K562 (cell line): ENCODE results near the gene ZC3H18. TPM values are rescaled to one million over a fixed set of nuclear protein-coding genes. Genes with fewer than 3 reads are reported as not detected.

Experiments
- ATAC-seq: fragments of 200-7000 bp; cut with Tn5 transposase; 3 replicates; pipeline ENCODE4 v1.9.1; 2020; ENCODE audit warnings: moderate library complexity
- BruUV-seq: library from RNA; stranded (reverse); fragments of 400-500 nt; replicated peaks from 2 replicates; lab custom pipeline; 2021; lab: Mats Ljungman, UMichigan
- CTCF ChIA-PET: fragments of 300-600 bp; formaldehyde crosslinking; extraction: SDS; loops from one replicate; lab custom pipeline; 2021; ENCODE audit warnings: low intra/inter-chr PET ratio; lab: Yijun Ruan, JAX
- POLR2A ChIA-PET: fragments of 300-600, 350-650 bp; sonication (Branson Sonifier 250); formaldehyde crosslinking; extraction: SDS; loops from one replicate; lab custom pipeline; 2021; ENCODE audit warnings: antibody characterized with exemption, inconsistent platforms; lab: Yijun Ruan, JAX
- DNase-seq, 4 experiments: peaks; one replicate each; pipeline versions ENCODE4 v3.0.0 to v3.0.0-alpha.2; 2011 to 2018; ENCODE audit warnings: low spot score in 3 of 4, mixed read lengths in 3 of 4; ENCODE audit errors: extremely low read depth in 1 of 4
- FAIRE-seq: peaks from 2 replicates; lab custom pipeline; 2011; peaks lifted over from hg19 to GRCh38; lab: Jason Lieb, UNC
- H2AFZ ChIP-seq: 2 replicates; pipeline ENCODE4 v1.6.0; 2011; ENCODE audit warnings: low read depth, low read length, control low read depth, inconsistent platforms
- H3K27ac ChIP-seq: fragments of 200-600 bp; 3 replicates; pipeline ENCODE4 v1.8.0; 2011; ENCODE audit warnings: low read depth, mild to moderate bottlenecking, control low read depth, inconsistent platforms, low read length, moderate library complexity, mixed read lengths; ENCODE audit errors: extremely low read depth
- H3K27me3 ChIP-seq, 2 experiments: fragments of 300-600 bp in 1 of 2; 2 replicates in 1 of 2; 3 replicates in 1 of 2; pipeline versions ENCODE4 v1.6.0 to v1.8.0; 2011; ENCODE audit warnings: inconsistent platforms in 2 of 2, low read length in 2 of 2, mild to moderate bottlenecking in 1 of 2, mixed read lengths in 1 of 2, moderate library complexity in 1 of 2; ENCODE audit not compliant: control insufficient read depth in 2 of 2, insufficient read depth in 2 of 2
- H3K36me3 ChIP-seq: fragments of 300-600 bp; 3 replicates; pipeline ENCODE4 v1.8.0; 2011; ENCODE audit warnings: mild to moderate bottlenecking, low read length, inconsistent platforms; ENCODE audit not compliant: control insufficient read depth, insufficient read depth
- H3K4me1 ChIP-seq, 2 experiments: fragments of 200-600 bp in 1 of 2; replicated peaks in 1 of 2; 2 replicates in 1 of 2; 3 replicates in 1 of 2; pipeline versions ENCODE4 v1.5.1 to v1.8.0; 2011; ENCODE audit warnings: inconsistent platforms in 2 of 2, low read length in 2 of 2, mild to moderate bottlenecking in 1 of 2, mixed read lengths in 1 of 2, moderate library complexity in 1 of 2; ENCODE audit not compliant: control insufficient read depth in 2 of 2, insufficient read depth in 2 of 2
- H3K4me2 ChIP-seq: 2 replicates; pipeline ENCODE4 v1.6.1; 2011; ENCODE audit warnings: low read length, control low read depth, inconsistent platforms, mixed read lengths; ENCODE audit not compliant: insufficient read depth
- H3K4me3 ChIP-seq: fragments of 200-600 bp; sonication (generic), shearing (Covaris generic); 2 replicates; pipeline ENCODE4 v1.5.1; 2016; ENCODE audit warnings: control low read depth, inconsistent platforms
- H3K79me2 ChIP-seq: fragments of 200-600 bp; 3 replicates; pipeline ENCODE4 v1.8.0; 2011; ENCODE audit warnings: low read length, inconsistent platforms; ENCODE audit not compliant: control insufficient read depth, insufficient read depth
- H3K9ac ChIP-seq, 2 experiments: 2 replicates each; pipeline versions ENCODE4 v1.6.0 to v1.6.1; 2011; ENCODE audit warnings: low read depth in 2 of 2, low read length in 2 of 2, control low read depth in 1 of 2, inconsistent platforms in 1 of 2, mild to moderate bottlenecking in 1 of 2, mixed read lengths in 1 of 2; ENCODE audit not compliant: insufficient read depth in 1 of 2
- H3K9me1 ChIP-seq: one replicate; pipeline ENCODE4 v1.6.0; 2011; ENCODE audit warnings: inconsistent platforms, mild to moderate bottlenecking, low read length, moderate library complexity; ENCODE audit not compliant: control insufficient read depth, insufficient read depth
- H3K9me3 ChIP-seq: replicated peaks from 2 replicates; pipeline ENCODE4 v1.5.1; 2011; ENCODE audit warnings: low read depth, low read length, inconsistent platforms; ENCODE audit not compliant: control insufficient read depth, insufficient read depth
- H4K20me1 ChIP-seq: replicated peaks from 2 replicates; pipeline ENCODE4 v1.6.1; 2011; ENCODE audit warnings: low read length, inconsistent platforms, mixed read lengths; ENCODE audit not compliant: control insufficient read depth, insufficient read depth
- ARNT ChIP-seq, 2 experiments: fragments of 450-650 bp; IDR thresholded peaks; 2 replicates each; pipeline ENCODE4 v1.6.1; 2016; ENCODE audit warnings: mild to moderate bottlenecking in 1 of 2
- CBFA2T2 ChIP-seq: fragments of 450-650 bp; conservative IDR thresholded peaks from 2 replicates; pipeline ENCODE4 v1.6.1; 2017; ENCODE audit warnings: mild to moderate bottlenecking
- CTCF ChIP-seq, 3 experiments: IDR thresholded peaks in 2 of 3; conservative IDR thresholded peaks in 1 of 3; 2 replicates each; pipeline ENCODE4 v1.5.1; 2011 to 2012; ENCODE audit warnings: low read length in 3 of 3, mild to moderate bottlenecking in 3 of 3, control low read depth in 2 of 3, improper control_type of control experiment in 1 of 3, inconsistent platforms in 1 of 3, low read depth in 1 of 3, mixed read lengths in 1 of 3, moderate library complexity in 1 of 3; ENCODE audit not compliant: insufficient read depth in 2 of 3
- HLTF ChIP-seq: fragments of 450-650 bp; IDR thresholded peaks from 2 replicates; pipeline ENCODE4 v1.6.1; 2016
- MIER1 ChIP-seq: fragments of 450-650 bp; IDR thresholded peaks from 2 replicates; pipeline ENCODE4 v1.6.1; 2016; ENCODE audit warnings: antibody characterized with exemption, mild to moderate bottlenecking, low read depth
- POLR2G ChIP-seq: fragments of 200-400 bp; formaldehyde crosslinking; IDR thresholded peaks from 2 replicates; pipeline ENCODE4 v1.6.1; 2017; ENCODE audit warnings: low read depth, mild to moderate bottlenecking, antibody characterized with exemption, low read length, moderate library complexity
- ZEB2 ChIP-seq: fragments of 450-650 bp; IDR thresholded peaks from 2 replicates; pipeline ENCODE4 v1.6.1; 2016
- ZNF445 ChIP-seq: fragments of 250-450 bp; sonication (Bioruptor Pico); IDR thresholded peaks from 2 replicates; pipeline ENCODE4 v1.4.0; 2020; ENCODE audit warnings: low read depth, mild to moderate bottlenecking, moderate library complexity
- WGBS: fragments of 100-300 bp; shearing (Covaris generic); methylation state at CpG from one replicate; pipeline ENCODE4 v1.1.6; 2016; ENCODE audit warnings: low coverage, mixed read lengths; ENCODE audit not compliant: insufficient coverage; ENCODE audit errors: missing lambda C conversion rate; 5-methylcytosine and 5-hydroxymethylcytosine counted together
- in situ Hi-C: fragments of 300-500 bp; cut with MboI; formaldehyde crosslinking; loops from 4 replicates; pipeline ENCODE4 v1.15.0; 2018; ENCODE audit warnings: inconsistent platforms, mixed read lengths
- intact Hi-C: fragments of 100-400 bp; cut with micrococcal nuclease; formaldehyde crosslinking; loops from 2 replicates; pipeline ENCODE4 v1.14.2; 2022
- polyA plus RNA-seq, 8 experiments: library from polyadenylated mRNA; depleted of rRNA in 4 of 8; stranded (reverse) in 5 of 8; unstranded in 3 of 8; fragments of >200 nt; fragmentation: Nextera tagmentation in 2 of 8; fragmentation: Illumina TruSeq in 1 of 8; extraction: Ambion mirVana in 2 of 8; extraction: Trizol in 1 of 8; gene quantifications; 2 replicates each; pipeline versions ENCODE4 v1.2.1 to v1.2.3, GENCODE V29; 2011 to 2014; ENCODE audit warnings: inconsistent platforms in 1 of 8, missing spikeins in 1 of 8
- total RNA-seq, 7 experiments: library from RNA; depleted of rRNA in 6 of 7; stranded (reverse); fragments of >200 nt in 6 of 7; fragmentation: Illumina TruSeq in 2 of 7; extraction: Trizol in 2 of 7; gene quantifications; 2 replicates each; pipeline versions ENCODE4 v1.2.1 to v1.2.3, GENCODE V29; 2011 to 2021; ENCODE audit warnings: low replicate concordance in 1 of 7

ZC3H18 gene
- total and polyA plus RNA-seq, 9 of the 15 experiments (the other 6 are each of a cell fraction or from before 2014, with no cell fraction given): 1.7 to 88.7 (median 26.9) TPM

GRCh38 chr16:88677721-88678120 is 107.5 kb downstream of the ZC3H18 start:
- Histone ChIP-seq H3K79me2 (no peaks in the 10 kb centered on the region), H3K4me1 (peaks cover 0 to 43% of the 10 kb centered on the region in 2 experiments; a peak in 2 of 5 replicates), H3K4me2 (no peak overlapping the region), H3K9ac (no peak overlapping the region), H3K27me3 (no peaks in the 10 kb centered on the region), H3K4me3 (no peak overlapping the region), H3K36me3 (peaks cover 3% of the 10 kb centered on the region; the same call in 1 of the 3 replicates), H3K27ac (no peak overlapping the region), H3K9me1 (no peaks in the 10 kb centered on the region), H4K20me1 (no peaks in the 10 kb centered on the region; the same call in 1 of the 2 replicates), H2AFZ (no peak overlapping the region), H3K9me3 (no peaks in the 10 kb centered on the region)
- intact Hi-C loops (no loop called here), in situ Hi-C loops (no loop called here)
- CTCF ChIA-PET: no interaction called here
- DNase-seq (no peak), ATAC-seq (no peak), FAIRE-seq (no peak)
- WGBS: 67% methylated on average over 13 of the region's 13 CpGs
- TF ChIP-seq ARNT (IDR thresholded peaks at IDR 0.05) (no peak), ZNF445 (CRISPR knock-in tag) (no peak), ZEB2 (no peak)
- POLR2A ChIA-PET: interaction anchor here (0.7 to 1.8 kb wide), 3 partner anchors 15 to 132 kb away, joined by 3 to 10 read pairs (median 4); partner anchors contain the start of gene MVD
- BruUV-seq: no TSS peak

DNA sequence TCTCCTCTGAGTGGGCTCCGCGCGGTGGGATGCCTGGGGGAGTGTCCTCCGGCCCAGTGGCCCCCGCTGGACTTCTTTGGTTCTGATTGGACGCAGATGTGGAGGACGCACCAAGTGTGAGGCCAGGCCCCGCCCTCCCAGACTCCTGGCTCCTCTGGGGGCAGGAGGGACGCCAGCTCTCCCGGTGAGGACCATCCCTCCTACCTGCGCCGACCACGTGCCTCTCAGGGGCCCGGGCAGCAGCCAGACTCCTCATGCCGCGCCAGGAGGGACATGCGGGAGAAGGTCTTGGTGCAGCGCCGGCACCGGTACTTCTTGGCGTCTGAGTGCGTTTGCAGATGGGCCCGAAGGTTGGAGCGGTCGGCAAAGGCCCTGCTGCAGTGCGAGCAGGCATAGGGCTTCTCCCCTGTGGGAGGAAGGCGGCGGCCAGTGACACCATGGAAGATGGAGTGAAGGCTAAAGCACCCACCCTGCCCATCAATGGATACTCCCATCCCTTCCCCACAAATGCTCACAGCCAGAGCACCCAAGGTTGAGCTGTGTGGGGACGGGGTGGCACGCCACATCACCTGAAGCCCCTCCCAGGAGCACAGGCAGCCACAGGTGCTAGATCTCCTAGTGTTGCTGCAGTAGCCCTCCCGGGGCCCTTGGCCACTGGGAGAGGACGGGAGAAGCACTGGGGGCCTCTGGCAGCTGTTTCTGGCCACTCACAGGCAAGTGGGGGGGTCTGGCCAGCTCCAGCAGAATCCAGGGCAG is 108.2 kb downstream of the ZC3H18 start:
- intact Hi-C loops: no loop called here
- Histone ChIP-seq H3K36me3 (peaks cover 3% of the 10 kb centered on the region; the same call in 1 of the 3 replicates), H3K9me1 (no peaks in the 10 kb centered on the region), H3K27ac (no peak overlapping the region), H3K4me1 (peaks cover 0 to 40% of the 10 kb centered on the region in 2 experiments; a peak in 2 of 5 replicates), H4K20me1 (no peaks in the 10 kb centered on the region; the same call in 1 of the 2 replicates), H3K79me2 (no peaks in the 10 kb centered on the region), H3K27me3 (no peaks in the 10 kb centered on the region), H3K9ac (peak overlapping the region in 1 of 2 experiments; percentile 78; a peak in 2 of 4 replicates), H3K4me3 (no peak overlapping the region), H3K4me2 (no peak overlapping the region), H2AFZ (no peak overlapping the region), H3K9me3 (no peaks in the 10 kb centered on the region)
- BruUV-seq: no TSS peak
- TF ChIP-seq CTCF (IDR thresholded peaks at IDR 0.05 in 2 of 3, conservative IDR thresholded peaks at IDR 0.05 in 1 of 3; ENCODE audit: insufficient read depth in 2 of 3, low read depth in 1 of 3, low read length in 3 of 3) (no peak), CBFA2T2 (no peak), MIER1 (no peak), HLTF (no peak), POLR2G (peak; percentile 70)
- WGBS: 78% methylated on average over 31 of the region's 32 CpGs
- in situ Hi-C loops: no loop called here
- ChIA-PET POLR2A (interaction anchor here (0.7 to 1.8 kb wide), 2 partner anchors 16 to 81 kb away, joined by 4 to 10 read pairs; partner anchors contain the start of gene MVD), CTCF (no interaction called here)
- no peak for DNase-seq
- FAIRE-seq: no peak
- no peak for ATAC-seq
